ENCODE measurements around the gene GLT1D1.

The GLT1D1 gene

GRCh38 chr12:128916425-128916824 lies 63.1 kb downstream of the GLT1D1 start:
- no peak for DNase-seq

GRCh38 chr12:128918481-128919260 lies 65.4 kb downstream of the GLT1D1 start:
- DNase-seq, result no peak

- no peak for DNase-seq
Observed at GRCh38 chr12:128920468-128920867, 67.2 kb downstream of the GLT1D1 start.

GRCh38 chr12:128928361-128928760 lies 75.1 kb downstream of the GLT1D1 start:
- DNase-seq, result no peak

- DNase-seq, result no peak
Observed at GRCh38 chr12:128929057-128929456, 75.8 kb downstream of the GLT1D1 start.

- no peak for DNase-seq
Observed at GRCh38 chr12:128930606-128931005, 77.3 kb downstream of the GLT1D1 start.

- no peak for DNase-seq
Observed at GRCh38 chr12:128932521-128932920, 79.2 kb downstream of the GLT1D1 start.

- no peak for DNase-seq
Observed at GRCh38 chr12:128933039-128933438, 79.8 kb downstream of the GLT1D1 start.

- DNase-seq, result no peak
Observed at GRCh38 chr12:128933926-128934325, 80.6 kb downstream of the GLT1D1 start.

- DNase-seq, result no peak
Observed at GRCh38 chr12:128938886-128939285, 85.6 kb downstream of the GLT1D1 start.

- no peak for DNase-seq
Observed at GRCh38 chr12:128940090-128940888, 87.0 kb downstream of the GLT1D1 start.

GRCh38 chr12:128940974-128941373 lies 87.7 kb downstream of the GLT1D1 start:
- DNase-seq, result no peak

- no peak for DNase-seq
Observed at GRCh38 chr12:128942960-128943477, 89.7 kb downstream of the GLT1D1 start.

GRCh38 chr12:128944956-128945355 lies 91.7 kb downstream of the GLT1D1 start:
- no peak for DNase-seq

GRCh38 chr12:128947209-128947608 lies 93.9 kb downstream of the GLT1D1 start:
- no peak for DNase-seq

GRCh38 chr12:128949086-128949485 lies 95.8 kb downstream of the GLT1D1 start:
- no peak for DNase-seq

GRCh38 chr12:128951448-128951847 lies 98.2 kb downstream of the GLT1D1 start:
- no peak for DNase-seq

- no peak for DNase-seq
Observed at GRCh38 chr12:128956755-128957154, 103.5 kb downstream of the GLT1D1 start.

- no peak for DNase-seq
Observed at GRCh38 chr12:128959901-128960300, 106.6 kb downstream of the GLT1D1 start.

- DNase-seq, result no peak
Observed at GRCh38 chr12:128961308-128961902, 108.1 kb downstream of the GLT1D1 start.

GRCh38 chr12:128961957-128962356 lies 108.7 kb downstream of the GLT1D1 start:
- no peak for DNase-seq

GRCh38 chr12:128966203-128966810 lies 113.0 kb downstream of the GLT1D1 start:
- DNase-seq, result no peak

- no peak for DNase-seq
Observed at GRCh38 chr12:128968668-128969067, 115.4 kb downstream of the GLT1D1 start.

All from NCI-H446 treated with DMSO at 0.1 percent for 48 hours (cell line).